ENCODE results near the gene ELMO2.
"Not testable (repeated sequence)": the region's sequence is repeated elsewhere in the genome, so short reads cannot be mapped to it uniquely, and the experiment has no call there.

ELMO2 gene

GRCh38 chr20:46401478-46401860, 4.9 kb downstream of the ELMO2 start:
- no peak for DNase-seq

DNA sequence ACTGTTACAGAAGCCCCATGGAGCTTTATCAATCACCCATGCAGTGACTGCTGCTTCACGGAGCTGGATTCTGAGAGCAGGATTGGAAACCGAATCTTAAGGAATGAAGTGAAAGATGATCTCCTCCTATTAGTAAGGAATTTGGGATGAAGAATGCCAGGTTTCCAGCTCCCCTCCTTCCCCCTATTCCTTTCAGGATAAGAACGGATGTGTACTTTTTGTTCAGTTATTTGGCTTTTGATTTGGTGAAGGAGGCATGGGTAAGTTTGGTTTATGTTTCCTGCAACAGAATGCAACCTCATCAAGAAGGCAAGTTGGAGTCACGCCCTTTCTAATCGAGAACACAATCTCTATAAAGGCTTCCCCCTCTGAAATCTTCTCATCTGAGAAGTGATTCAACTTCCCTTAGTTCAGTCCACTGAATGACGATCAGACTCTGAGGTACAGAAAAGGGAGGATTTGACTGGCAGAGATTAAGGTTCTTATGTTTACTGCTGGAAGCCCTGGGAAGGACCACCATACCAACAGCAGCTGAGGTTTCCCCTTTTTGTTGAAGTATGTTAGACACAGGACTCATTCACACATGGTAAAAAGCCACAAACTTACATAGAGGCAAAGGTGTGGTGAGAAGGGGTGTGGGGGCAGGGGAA, 5.5 kb downstream of the ELMO2 start:
- no peak for DNase-seq

GRCh38 chr20:46400253-46400652, 6.2 kb downstream of the ELMO2 start:
- DNase-seq: no peak

GRCh38 chr20:46399401-46399800, 7.0 kb downstream of the ELMO2 start:
- no peak for DNase-seq

DNA sequence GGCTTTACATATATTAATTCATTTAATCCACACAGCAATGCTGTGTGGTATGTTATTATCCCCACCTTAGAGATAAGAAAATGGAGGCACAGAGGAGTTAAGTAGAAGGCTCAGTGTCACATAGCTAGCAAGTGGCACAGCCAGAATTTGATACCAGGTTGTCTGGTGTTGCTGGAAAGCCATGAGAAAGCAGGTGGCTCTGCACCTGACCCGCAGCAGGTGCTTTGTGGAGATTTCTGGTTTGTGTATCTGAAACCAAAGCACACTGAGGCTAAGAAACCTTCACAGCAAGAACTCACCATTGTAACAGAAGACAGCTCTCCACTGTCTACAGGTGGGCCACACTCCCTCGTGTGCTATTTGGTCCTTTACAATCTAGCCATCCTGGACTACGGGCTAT, 7.5 kb downstream of the ELMO2 start:
- no peak for DNase-seq

DNA sequence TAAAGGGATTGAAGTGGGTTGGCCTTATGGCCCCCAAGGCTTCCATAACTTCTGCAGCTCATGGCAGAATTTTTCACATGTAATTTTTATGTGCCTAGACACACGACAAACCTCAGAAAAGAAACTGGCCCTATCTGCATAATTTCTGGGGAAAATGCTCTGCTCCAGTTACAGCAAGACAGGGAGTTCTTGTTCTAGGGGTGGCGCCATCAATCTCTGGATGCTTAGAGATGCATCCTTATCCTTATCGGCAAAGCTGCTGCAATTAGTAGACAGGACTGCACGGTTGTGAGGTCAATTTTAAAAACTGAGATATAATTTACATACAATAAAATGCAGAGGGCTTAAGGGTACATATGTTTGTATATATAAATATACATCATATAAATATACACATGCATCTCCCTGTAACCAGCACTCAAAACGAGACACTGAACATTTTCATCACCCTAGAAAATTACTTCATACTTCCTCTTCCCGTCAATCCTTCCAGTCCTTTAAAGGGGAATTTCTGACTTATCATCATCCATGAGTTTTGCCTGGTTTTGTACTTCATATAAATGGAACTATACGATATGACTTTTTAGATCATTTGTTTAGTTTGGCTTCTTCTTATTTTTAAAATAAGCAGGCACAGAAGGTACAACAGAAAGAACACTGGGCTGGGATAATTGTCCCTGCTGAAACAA, 10.2 kb downstream of the ELMO2 start:
- no peak for DNase-seq

DNA sequence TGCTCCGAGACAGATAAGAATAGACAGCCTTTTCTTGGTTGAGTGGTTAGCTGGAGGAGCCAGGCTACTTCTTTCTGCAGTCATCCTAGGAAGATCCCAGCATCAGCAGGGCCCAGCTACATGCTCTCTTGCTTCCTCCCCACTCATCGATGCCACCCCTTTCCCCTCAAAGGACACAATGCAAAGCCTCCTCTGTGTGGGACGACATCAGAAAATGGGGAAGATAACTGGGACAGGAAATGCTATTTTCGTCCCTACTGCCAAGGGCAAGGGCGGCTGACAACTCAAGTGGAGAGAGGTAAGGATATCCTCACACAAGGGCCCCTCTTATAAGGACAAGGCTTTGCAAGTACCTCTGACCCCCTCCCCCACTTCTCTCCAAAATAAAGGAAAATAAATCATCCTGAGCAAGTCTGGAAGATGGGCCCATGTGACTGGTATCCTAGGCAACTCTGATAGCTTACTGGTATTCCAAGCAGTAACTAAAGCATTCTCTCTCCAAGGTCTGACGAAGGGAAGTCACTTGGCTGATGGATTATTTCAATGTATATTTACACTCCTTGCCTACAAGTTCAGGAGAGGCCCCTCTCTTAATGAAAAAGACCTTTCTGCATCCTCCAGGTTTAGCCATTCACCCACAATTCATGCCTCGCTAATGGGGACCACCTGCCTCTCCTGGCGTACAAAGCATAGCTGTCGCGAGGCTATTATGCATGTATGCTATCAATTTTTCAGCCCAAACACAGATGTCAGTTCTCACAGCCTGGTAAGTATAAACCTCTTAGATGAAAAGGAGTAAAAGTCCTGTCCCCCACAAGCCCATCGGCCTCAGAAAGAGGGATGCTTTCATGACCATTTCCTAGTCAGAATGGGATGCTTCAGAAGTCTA, 11.3 kb downstream of the ELMO2 start:
- DNase-seq: no peak

DNA sequence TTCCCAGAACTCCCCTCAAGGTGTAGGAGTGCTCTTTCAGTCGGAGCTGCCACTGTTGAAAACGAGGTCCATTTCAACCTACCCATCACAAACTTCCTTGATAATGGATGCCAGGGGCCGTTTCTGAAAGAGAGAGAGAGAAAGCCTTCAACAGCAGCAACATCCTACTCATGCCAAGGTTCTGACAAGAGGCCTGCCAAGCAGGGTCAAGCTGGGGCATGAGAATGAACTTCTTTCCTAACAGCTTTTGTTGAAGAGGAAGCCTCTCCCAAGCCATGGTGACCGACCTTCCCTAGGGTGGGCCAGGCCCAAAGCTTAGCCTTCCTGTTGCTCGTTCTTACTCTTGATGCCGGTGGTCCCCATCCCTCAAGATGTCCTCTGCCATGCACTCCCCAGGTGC, 12.4 kb downstream of the ELMO2 start:
- no peak for DNase-seq

DNA sequence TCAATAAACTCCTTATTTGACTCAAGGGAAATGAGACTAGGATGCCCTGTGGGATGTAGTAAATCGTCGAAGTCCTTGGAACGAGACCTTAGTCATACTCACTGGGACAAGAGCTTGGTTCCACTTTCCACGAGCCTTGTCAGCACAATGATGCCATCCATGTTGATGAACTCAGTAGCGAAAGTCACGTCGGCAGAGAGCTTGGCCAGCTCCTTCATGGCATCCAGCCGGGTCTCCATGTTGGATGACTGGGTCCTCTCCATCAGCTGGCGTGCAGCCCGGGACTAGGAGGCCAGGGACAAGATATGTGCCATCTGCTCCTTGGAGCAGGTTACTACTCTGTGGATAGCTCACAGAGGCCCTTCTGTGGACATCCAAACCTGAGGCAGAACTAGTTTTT, 17.5 kb downstream of the ELMO2 start:
- DNase-seq: no peak

DNA sequence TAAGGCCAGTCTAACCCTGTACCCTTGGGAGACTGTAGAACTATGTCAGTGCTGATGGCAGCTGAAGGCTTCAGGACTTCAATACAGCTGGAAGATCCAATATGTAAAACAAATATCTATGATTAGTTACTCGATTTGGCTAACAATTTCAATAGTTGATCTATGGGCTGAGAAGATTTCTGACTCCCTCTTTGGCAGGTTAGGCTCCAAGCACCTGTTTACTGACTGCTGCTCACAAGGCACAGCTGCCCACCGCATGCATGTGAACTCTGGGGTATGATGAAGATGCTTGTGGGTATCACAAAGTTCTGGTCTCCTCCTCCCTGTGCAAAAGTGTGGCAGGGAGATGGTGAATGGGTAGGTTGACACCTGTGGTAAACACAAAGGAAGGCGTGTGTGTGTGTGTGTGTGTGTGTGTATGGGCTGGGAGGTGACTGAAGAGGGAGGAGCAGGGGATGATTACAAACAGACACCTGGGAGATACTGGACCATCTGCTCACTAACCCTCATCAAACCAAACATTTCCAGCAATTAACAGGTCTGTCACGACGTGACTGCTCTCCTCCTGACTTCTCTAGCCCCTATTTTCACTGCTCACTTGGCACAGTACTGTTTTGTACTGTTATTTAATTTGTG, 18.1 kb downstream of the ELMO2 start:
- no peak for DNase-seq

- DNase-seq: not testable (repeated sequence)
These were observed 19.4 kb downstream of the ELMO2 start for GRCh38 chr20:46387054-46387453.

DNA sequence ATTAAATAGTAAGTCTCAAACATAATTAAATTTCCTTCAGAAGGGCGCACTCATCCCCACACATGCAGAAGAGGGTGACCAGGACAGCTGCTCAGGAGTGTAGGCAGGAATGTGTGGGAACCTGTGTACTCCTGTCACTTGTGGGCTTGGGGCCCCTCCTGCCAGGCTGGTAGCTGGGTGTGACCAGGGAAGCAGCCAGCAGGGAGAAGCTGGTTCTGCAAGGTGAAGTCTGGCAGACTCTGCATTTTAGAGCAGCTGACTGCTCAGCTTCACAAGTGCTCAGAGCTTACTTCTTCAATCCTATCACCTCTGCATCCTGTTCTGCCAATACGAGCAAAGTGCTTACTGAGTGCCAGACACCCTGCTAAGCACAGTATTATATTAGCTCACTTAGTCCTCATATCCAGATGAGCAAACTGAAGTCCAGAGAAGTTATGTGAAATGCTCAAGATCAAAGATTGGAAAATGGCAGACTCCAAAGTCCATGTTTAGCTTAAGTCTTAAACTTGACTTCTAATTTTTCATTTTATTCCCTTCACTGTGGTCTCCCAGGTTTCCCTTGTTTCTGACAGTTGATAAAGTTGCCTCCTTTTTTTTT, 27.9 kb downstream of the ELMO2 start:
- DNase-seq: no peak

DNA sequence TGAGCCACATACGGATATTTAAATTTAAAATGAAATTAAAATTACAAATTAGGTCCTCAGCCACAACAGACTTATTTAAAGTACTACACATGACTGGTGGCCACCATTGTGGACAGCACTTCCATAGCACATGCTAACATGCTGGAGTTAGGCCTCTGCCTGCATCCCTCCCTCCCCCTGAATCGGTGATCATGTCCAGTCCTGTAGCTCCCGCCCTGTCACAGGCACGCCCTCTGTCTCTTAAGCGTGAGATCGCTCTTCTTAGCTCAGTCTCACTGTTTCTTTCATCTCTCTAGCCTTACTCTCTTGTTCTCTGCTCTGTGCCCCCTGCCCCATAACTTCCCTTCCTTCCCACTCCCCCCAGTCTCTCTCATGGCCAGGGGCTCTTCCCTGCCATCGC, 28.9 kb downstream of the ELMO2 start:
- DNase-seq: no peak

DNA sequence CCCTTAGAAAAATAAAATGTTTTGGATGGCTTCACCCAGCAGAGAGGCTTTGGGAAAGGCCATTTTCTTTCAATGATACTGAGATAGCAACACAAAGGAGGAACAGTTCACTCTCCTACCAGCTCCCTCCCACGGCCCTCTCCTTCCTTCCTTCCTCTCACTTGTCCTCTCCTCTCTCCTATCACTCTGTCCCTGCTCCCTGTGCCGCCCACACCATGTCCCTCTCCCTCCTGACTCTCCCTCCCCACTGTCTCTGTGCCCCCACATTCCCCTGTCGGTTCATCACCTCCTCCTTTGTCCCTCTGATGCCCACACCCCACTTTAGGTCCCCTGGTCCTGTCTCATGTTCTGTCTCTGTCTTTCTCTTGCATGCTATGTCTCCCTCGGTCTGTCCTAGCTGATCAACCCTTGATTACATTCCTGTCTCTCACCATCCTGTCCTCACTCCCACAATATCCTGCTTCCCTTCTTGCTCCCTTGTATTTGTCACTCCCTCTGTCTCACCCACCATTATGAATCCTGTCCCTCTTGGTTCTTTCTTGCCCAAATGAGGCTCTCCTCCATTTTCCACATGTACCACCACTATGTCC, 30.1 kb downstream of the ELMO2 start:
- DNase-seq: no peak

DNA sequence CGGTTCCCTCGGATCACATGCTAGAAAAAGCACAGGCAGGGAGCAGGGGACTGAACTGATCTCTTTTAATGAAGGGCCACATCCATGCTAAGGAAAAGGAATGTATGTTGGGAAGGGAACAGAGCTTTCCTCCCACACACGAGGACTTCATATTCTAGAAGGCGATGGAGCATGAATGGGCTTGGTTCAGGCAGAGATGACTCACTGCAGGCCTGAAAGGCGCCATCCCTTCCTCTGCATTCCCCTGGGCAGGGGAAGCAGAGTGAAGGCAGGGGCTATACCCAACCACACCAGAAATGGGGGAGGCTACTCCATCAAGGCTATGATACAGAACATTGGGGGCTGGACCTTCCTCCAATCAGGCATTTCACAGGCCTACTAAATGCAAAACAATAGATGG, 30.6 kb downstream of the ELMO2 start:
- DNase-seq: no peak

- DNase-seq: no peak
These were observed 32.0 kb downstream of the ELMO2 start for GRCh38 chr20:46374383-46374782.

GRCh38 chr20:46371656-46372055, 34.8 kb downstream of the ELMO2 start:
- no peak for DNase-seq

GRCh38 chr20:46368902-46369268, 37.5 kb downstream of the ELMO2 start:
- no peak for DNase-seq

DNA sequence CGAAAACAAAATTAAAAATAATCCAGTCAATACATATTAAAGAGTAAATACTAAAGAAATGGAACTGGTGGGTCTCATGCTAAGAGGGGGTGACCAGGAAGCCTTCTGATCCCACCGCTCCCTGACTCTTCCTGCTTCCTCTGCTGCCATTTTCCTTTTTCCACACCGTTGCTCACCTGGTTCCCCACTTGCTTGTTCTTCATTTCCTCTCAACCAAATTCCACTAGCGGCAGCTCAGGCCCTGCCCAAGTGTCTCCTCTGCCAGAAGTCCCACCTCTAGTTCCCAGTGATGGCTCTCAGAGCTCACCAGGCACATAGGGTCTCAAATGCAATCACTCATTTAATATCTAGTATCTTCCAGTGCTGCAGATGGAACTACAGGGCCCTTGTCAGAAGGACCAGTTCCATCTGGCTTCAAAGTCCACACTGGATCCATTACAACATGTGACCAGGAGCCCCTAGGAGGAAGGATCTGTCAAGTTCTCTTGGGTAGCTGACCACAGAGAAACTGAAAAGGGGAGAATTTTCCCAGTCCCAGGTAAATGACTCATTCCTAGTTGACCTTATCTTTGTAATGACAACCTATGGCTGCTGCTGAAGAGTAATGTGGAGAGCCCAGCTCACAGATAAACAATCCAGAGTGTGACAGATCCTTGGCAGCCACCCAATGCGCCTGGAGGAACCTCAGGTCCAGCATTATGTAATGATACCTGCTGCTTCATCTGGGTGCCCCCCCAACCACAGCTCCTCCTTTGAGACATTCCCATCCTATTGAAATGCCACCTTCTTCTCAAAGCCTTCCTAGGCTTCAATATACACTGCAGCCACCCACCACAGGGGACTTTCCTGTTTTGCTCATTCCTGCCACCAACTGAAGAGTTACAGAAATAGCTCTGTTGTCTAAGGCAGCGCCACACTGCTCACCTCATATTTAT, 38.2 kb downstream of the ELMO2 start:
- no peak for DNase-seq

GRCh38 chr20:46367234-46367633, 39.2 kb downstream of the ELMO2 start:
- DNase-seq: no peak

- no peak for DNase-seq
These were observed 39.6 kb downstream of the ELMO2 start for GRCh38 chr20:46366826-46367225.

All from cortex of kidney (tissue), 1 donor.